Osteocyte (in vitro differentiated cells): ENCODE results near the gene CHST11. TPM values are rescaled to one million over a fixed set of nuclear protein-coding genes. Genes with fewer than 3 reads are reported as not detected.

Source experiments
- DNase-seq: peaks from one replicate; pipeline ENCODE4 v3.0.0; 2021; ENCODE audit warnings: mixed read lengths; ENCODE audit not compliant: unreplicated experiment; ENCODE audit errors: extremely low spot score
- H3K27ac Mint-ChIP-seq: one replicate; pipeline ENCODE4 v1.8.0; 2021; ENCODE audit warnings: mild to moderate bottlenecking, mixed read lengths; ENCODE audit not compliant: unreplicated experiment
- H3K27me3 Mint-ChIP-seq: one replicate; pipeline ENCODE4 v1.8.0; 2021; ENCODE audit warnings: mixed read lengths; ENCODE audit not compliant: unreplicated experiment
- H3K36me3 Mint-ChIP-seq: one replicate; pipeline ENCODE4 v1.8.0; 2021; ENCODE audit warnings: mixed read lengths; ENCODE audit not compliant: unreplicated experiment
- H3K4me1 Mint-ChIP-seq: one replicate; pipeline ENCODE4 v1.8.0; 2021; ENCODE audit warnings: mixed read lengths; ENCODE audit not compliant: unreplicated experiment
- H3K4me3 Mint-ChIP-seq: one replicate; pipeline ENCODE4 v1.8.0; 2021; ENCODE audit warnings: mild to moderate bottlenecking, moderate library complexity, mixed read lengths; ENCODE audit not compliant: unreplicated experiment
- H3K9me3 Mint-ChIP-seq: one replicate; pipeline ENCODE4 v1.8.0; 2021; ENCODE audit warnings: mixed read lengths; ENCODE audit not compliant: unreplicated experiment
- total RNA-seq: library from RNA; stranded (reverse); gene quantifications from 2 replicates; pipeline ENCODE4 v1.2.1, GENCODE V29; 2021
- TF ChIP-seq, protein P1 (sequence below): fragments of 200-600 bp; sonication (generic); IDR thresholded peaks from 2 replicates; pipeline ENCODE4 v1.5.0; 2021; ENCODE audit warnings: antibody characterized with exemption, mild to moderate bottlenecking, moderate library complexity

Gene CHST11
- total RNA-seq, 1 donor from 2014 or later, result 7.5 TPM

DNA sequence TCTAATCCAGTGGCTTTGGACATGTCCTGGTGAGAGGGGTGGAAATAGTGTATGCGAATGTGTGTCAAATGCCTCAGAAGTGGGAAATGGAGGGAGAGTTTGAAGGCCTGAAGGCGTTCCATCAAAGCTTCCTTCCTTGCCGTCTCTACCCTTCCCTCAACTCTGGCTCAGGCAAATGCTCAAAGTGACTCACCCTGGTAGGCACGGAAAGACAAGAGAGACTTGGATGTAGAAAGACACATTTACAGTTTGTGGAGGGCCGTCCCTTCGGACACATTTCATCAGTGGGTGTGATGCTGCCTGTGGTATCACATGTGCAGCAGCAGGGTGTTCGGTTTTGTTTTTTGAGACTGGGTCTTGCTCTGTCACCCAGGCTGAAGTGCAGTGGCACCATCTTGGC lies 36.7 kb downstream of the CHST11 start:
- no peaks in the 10 kb centered on the region for H3K9me3 Mint-ChIP-seq
- TF ChIP-seq, protein P1, sequence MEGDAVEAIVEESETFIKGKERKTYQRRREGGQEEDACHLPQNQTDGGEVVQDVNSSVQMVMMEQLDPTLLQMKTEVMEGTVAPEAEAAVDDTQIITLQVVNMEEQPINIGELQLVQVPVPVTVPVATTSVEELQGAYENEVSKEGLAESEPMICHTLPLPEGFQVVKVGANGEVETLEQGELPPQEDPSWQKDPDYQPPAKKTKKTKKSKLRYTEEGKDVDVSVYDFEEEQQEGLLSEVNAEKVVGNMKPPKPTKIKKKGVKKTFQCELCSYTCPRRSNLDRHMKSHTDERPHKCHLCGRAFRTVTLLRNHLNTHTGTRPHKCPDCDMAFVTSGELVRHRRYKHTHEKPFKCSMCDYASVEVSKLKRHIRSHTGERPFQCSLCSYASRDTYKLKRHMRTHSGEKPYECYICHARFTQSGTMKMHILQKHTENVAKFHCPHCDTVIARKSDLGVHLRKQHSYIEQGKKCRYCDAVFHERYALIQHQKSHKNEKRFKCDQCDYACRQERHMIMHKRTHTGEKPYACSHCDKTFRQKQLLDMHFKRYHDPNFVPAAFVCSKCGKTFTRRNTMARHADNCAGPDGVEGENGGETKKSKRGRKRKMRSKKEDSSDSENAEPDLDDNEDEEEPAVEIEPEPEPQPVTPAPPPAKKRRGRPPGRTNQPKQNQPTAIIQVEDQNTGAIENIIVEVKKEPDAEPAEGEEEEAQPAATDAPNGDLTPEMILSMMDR, result no peak
- peaks cover 26% of the 10 kb centered on the region for H3K4me1 Mint-ChIP-seq
- no peaks in the 10 kb centered on the region for H3K27me3 Mint-ChIP-seq
- H3K36me3 Mint-ChIP-seq, result peaks cover 2% of the 10 kb centered on the region
- no peak for DNase-seq
- H3K4me3 Mint-ChIP-seq, result no peak overlapping the region
- no peak overlapping the region for H3K27ac Mint-ChIP-seq

DNA sequence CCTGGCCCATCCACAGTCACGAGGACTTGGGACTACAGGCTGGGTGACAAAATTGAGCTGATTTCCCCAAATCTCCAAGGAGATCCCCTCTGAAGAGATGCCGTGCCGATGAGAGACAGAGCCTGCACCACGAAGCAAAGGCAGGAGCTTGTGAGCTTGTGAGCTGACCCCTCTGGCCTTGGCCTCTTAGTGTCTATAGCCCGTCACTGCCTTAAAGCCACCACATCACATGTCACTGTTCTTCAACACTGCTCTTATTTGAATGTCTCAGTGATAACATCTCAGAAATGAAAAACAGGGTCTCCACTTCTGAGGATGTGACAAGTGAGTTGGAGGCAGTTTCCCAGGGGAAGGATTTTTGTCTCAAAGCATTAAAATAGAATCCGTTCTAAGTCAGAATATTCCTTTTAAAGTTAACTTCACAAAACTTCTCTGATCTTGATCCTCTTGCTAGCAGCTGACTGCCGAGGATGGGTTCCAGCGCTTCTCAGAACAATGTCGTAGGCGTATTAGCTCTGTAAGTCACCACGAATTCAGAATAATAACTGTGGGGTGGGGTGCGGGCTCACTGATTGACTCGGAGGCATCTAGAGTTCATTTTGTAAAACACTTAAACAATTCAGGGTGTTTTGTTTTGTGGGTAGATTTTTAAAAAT lies 37.5 kb downstream of the CHST11 start:
- Mint-ChIP-seq H3K4me1 (peaks cover 26% of the 10 kb centered on the region), H3K4me3 (peak overlapping the region; percentile 23), H3K36me3 (peaks cover 2% of the 10 kb centered on the region), H3K27me3 (no peaks in the 10 kb centered on the region), H3K27ac (peak overlapping the region; percentile 71), H3K9me3 (no peaks in the 10 kb centered on the region)
- TF ChIP-seq, protein P1, result no peak
- DNase-seq, result no peak

DNA sequence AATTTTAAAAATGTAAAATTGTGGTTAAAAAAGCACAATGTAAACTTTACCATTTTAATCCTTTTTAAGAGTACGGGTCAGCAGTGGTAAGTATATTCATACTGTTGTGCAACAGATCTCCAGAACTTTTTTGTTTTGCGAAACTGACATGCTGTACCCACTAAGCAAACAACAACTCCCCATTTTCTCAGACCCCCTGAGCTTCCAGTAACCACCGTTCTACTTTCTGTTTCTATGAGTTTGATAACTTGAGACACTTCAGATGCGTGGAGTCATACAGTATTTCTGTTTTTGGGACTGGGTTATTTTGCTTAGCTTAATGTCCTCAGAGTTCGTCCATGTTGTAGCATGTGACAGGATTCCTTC lies 38.0 kb downstream of the CHST11 start:
- DNase-seq, result no peak
- peaks cover 26% of the 10 kb centered on the region for H3K4me1 Mint-ChIP-seq
- peak overlapping the region; percentile 71 for H3K27ac Mint-ChIP-seq
- peaks cover 2% of the 10 kb centered on the region for H3K36me3 Mint-ChIP-seq
- H3K27me3 Mint-ChIP-seq, result no peaks in the 10 kb centered on the region
- TF ChIP-seq, protein P1, result no peak
- H3K4me3 Mint-ChIP-seq, result peak overlapping the region; percentile 42
- H3K9me3 Mint-ChIP-seq, result no peaks in the 10 kb centered on the region

DNA sequence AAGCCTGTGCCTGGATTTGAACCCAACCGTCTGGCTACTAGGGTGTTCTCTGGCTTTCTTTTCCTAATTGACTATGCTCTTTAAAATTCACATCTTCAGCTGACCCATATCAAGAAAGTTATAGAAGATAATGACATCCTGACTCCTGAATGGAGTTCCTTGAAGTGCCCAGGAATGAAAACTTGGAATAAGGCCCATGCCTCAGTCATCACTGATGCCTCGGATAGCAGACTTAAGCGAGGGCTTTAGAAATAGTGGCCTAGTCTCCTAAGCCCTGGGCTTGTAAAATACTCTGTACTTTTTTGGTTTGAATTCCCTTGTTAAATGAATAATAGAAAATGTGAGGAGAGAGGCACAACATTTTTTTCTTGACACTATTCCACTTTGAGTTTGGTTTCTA lies 39.0 kb downstream of the CHST11 start:
- Mint-ChIP-seq H3K27me3 (no peaks in the 10 kb centered on the region), H3K36me3 (peaks cover 2% of the 10 kb centered on the region), H3K4me3 (no peak overlapping the region), H3K27ac (peak overlapping the region; percentile 29), H3K4me1 (peaks cover 26% of the 10 kb centered on the region), H3K9me3 (no peaks in the 10 kb centered on the region)
- no peak for DNase-seq
- TF ChIP-seq, protein P1, result no peak

DNA sequence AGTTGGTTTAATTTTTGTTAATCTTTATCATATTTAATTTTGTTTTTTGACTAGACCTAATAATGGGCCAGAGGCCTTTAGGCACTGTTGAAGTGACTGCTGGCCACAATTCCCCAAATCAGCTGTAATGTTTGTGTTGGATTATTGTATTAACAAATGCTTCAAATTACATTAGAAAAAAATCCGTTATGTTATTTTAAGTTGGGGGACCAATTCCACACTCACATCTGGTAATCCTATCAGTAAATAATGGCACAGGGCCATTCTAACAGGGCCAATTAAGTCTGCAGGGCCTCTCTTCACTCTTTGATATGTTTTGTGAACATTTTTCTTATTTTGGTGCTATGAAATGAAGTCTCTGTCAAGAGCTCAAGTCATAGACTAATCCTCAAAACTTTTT lies 39.6 kb downstream of the CHST11 start:
- Mint-ChIP-seq H3K27me3 (no peaks in the 10 kb centered on the region), H3K4me1 (peaks cover 26% of the 10 kb centered on the region), H3K4me3 (no peak overlapping the region), H3K27ac (peak overlapping the region; percentile 25), H3K36me3 (peaks cover 2% of the 10 kb centered on the region), H3K9me3 (no peaks in the 10 kb centered on the region)
- TF ChIP-seq, protein P1, result no peak
- no peak for DNase-seq
